Sigmoid colon (tissue), 7 donors: ENCODE data around the gene ZNF302. TPM values are rescaled to one million over a fixed set of nuclear protein-coding genes. Genes with fewer than 3 reads are reported as not detected.
"Not testable (repeated sequence)": the region's sequence is repeated elsewhere in the genome, so short reads cannot be mapped to it uniquely, and the experiment has no call there.

Experiments
- DNase-seq: peaks from one replicate; pipeline ENCODE4 v3.0.0-alpha.2; 2019
- H3K27ac ChIP-seq, 4 donors: fragments of 200-600 bp; sonication (generic); one replicate each; pipeline ENCODE4 v1.5.1; 2016 to 2019; ENCODE audit warnings: mild to moderate bottlenecking in 1 of 4
- H3K27me3 ChIP-seq, 3 donors: fragments of 200-600 bp; sonication (generic); one replicate each; pipeline ENCODE4 v1.5.1; 2019; ENCODE audit warnings: mild to moderate bottlenecking in 1 of 3
- H3K36me3 ChIP-seq, 4 donors: fragments of 200-600 bp; sonication (generic); one replicate each; pipeline ENCODE4 v1.5.1; 2016 to 2019
- H3K4me1 ChIP-seq, 4 donors: fragments of 200-600 bp; sonication (generic); one replicate each; pipeline ENCODE4 v1.5.1; 2017 to 2019
- H3K4me3 ChIP-seq, 4 donors: fragments of 200-600 bp; sonication (generic); one replicate each; pipeline ENCODE4 v1.5.1; 2017 to 2019; ENCODE audit warnings: mild to moderate bottlenecking in 2 of 4, moderate library complexity in 1 of 4
- H3K9me3 ChIP-seq, 4 donors: fragments of 200-600 bp in 3 of 4; sonication (generic) in 3 of 4; one replicate each; pipeline versions ENCODE4 v1.5.1 to v1.6.1; 2013 to 2019
- EP300 ChIP-seq, 4 donors: sonication (generic); formaldehyde crosslinking; IDR thresholded peaks; one replicate each; pipeline ENCODE4 v1.6.1; 2017; ENCODE audit warnings: antibody characterized with exemption in 4 of 4
- POLR2A ChIP-seq, 2 donors: fragments of 450-650 bp; IDR thresholded peaks; one replicate each; pipeline ENCODE4 v1.6.1; 2016; ENCODE audit warnings: antibody characterized with exemption in 2 of 2, mild to moderate bottlenecking in 2 of 2, moderate library complexity in 2 of 2
- POLR2AphosphoS5 ChIP-seq, 4 donors: sonication (generic); formaldehyde crosslinking; IDR thresholded peaks; one replicate each; pipeline ENCODE4 v1.6.1; 2017; ENCODE audit warnings: antibody characterized with exemption in 4 of 4
- WGBS, 2 donors: extraction: QIAGEN DNeasy Blood & Tissue Kit; methylation state at CpG; one replicate each; pipeline ENCODE4 v1.1.7; 2013; 5-methylcytosine and 5-hydroxymethylcytosine counted together
- intact Hi-C: fragments of 100-400 bp; cut with DNase I; formaldehyde crosslinking; loops from one replicate; pipeline ENCODE4 v1.15.1; 2023
- polyA plus RNA-seq, 3 donors: library from polyadenylated mRNA; stranded (reverse); fragments of 200-250 nt; gene quantifications; one replicate each; pipeline ENCODE4 v1.2.3, GENCODE V29; 2013
- total RNA-seq, 4 donors: library from RNA; depleted of rRNA; stranded (reverse); fragments of >200 nt; gene quantifications; one replicate each; pipeline ENCODE4 v1.1.0, GENCODE V29; 2016
- TF ChIP-seq, protein P1 (sequence below), 4 experiments: fragments of 450-650 bp in 3 of 4; fragments of 200-600 bp in 1 of 4; IDR thresholded peaks; one replicate each; pipeline ENCODE4 v1.5.1; 2016 to 2019; ENCODE audit warnings: antibody characterized with exemption in 4 of 4, mild to moderate bottlenecking in 3 of 4, moderate library complexity in 2 of 4
- donor health status: healthy with polysubstance abuse.
- donor health status: Bipolar disorder and iron deficiency.
- donor health status: healthy.

Gene ZNF302
- total and polyA plus RNA-seq, 7 donors: 7.4 to 40.6 (median 22.7) TPM

DNA sequence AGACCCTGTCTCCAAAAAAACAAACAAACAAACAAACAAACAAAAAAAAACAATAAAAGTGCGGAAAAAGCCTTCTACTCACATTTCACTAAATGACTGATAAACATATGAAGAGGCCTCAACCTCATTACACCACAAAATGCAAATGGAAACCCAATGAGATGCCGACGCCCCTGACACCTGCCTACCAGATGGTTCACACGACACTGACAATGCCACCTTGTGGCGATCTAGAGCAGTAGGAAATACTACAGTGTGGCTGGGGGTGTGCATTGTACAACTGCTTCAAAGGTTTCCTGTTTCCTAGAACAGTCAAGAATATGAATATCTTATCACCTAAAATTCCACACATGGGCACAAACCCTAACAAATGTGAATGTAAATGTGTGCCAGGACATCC is 14.6 kb upstream of the ZNF302 start:
- no peaks in the 10 kb centered on the region for H3K36me3 ChIP-seq
- TF ChIP-seq, protein P1, sequence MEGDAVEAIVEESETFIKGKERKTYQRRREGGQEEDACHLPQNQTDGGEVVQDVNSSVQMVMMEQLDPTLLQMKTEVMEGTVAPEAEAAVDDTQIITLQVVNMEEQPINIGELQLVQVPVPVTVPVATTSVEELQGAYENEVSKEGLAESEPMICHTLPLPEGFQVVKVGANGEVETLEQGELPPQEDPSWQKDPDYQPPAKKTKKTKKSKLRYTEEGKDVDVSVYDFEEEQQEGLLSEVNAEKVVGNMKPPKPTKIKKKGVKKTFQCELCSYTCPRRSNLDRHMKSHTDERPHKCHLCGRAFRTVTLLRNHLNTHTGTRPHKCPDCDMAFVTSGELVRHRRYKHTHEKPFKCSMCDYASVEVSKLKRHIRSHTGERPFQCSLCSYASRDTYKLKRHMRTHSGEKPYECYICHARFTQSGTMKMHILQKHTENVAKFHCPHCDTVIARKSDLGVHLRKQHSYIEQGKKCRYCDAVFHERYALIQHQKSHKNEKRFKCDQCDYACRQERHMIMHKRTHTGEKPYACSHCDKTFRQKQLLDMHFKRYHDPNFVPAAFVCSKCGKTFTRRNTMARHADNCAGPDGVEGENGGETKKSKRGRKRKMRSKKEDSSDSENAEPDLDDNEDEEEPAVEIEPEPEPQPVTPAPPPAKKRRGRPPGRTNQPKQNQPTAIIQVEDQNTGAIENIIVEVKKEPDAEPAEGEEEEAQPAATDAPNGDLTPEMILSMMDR (IDR thresholded peaks at IDR 0.05): no peak
- TF ChIP-seq POLR2A (IDR thresholded peaks at IDR 0.05) (no peak), EP300 (IDR thresholded peaks at IDR 0.05) (no peak), POLR2AphosphoS5 (IDR thresholded peaks at IDR 0.05) (no peak)
- intact Hi-C loops: no loop called here
- H3K4me3 ChIP-seq: no peak overlapping the region
- H3K4me1 ChIP-seq: peaks cover 0 to 7% (median 3%) of the 10 kb centered on the region in 4 donors
- no peak overlapping the region for H3K27ac ChIP-seq
- 42 to 54% methylated on average over 5 of the region's 5 CpGs for WGBS, 2 donors
- no peaks in the 10 kb centered on the region for H3K27me3 ChIP-seq
- DNase-seq: no peak
- H3K9me3 ChIP-seq: no peaks in the 10 kb centered on the region

DNA sequence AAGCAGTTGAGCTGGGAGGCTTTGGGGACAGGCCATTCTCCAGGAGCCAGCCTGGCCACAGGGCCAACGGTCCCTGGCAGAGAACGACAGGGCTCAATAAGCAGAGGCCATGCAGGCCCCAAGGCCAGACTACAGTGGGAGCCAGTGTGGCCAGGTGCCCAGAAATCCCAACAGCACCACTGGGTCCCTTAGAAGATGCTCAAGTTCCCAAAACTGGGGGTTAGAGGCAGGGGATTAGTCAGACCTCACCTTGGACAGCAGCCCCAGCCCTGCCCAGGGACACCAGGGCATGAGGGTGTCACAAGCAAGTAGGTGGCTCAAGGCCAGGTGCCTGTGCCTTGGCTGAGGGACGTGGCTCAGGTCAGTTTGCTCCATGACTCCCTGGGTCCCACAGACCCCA is 13.3 kb upstream of the ZNF302 start:
- DNase-seq: no peak
- no peaks in the 10 kb centered on the region for H3K36me3 ChIP-seq
- no peak for TF ChIP-seq EP300 (IDR thresholded peaks at IDR 0.05)
- TF ChIP-seq, protein P1 (IDR thresholded peaks at IDR 0.05): no peak
- no peak for TF ChIP-seq POLR2AphosphoS5 (IDR thresholded peaks at IDR 0.05)
- intact Hi-C loops: no loop called here
- H3K9me3 ChIP-seq: no peaks in the 10 kb centered on the region
- H3K4me1 ChIP-seq: peaks cover 0 to 7% (median 3%) of the 10 kb centered on the region in 4 donors
- WGBS, 2 donors: 81 to 86% methylated on average over 3 of the region's 3 CpGs
- H3K27ac ChIP-seq: no peak overlapping the region
- H3K4me3 ChIP-seq: no peak overlapping the region
- H3K27me3 ChIP-seq: no peaks in the 10 kb centered on the region

GRCh38 chr19:34664870-34665269 is 12.6 kb upstream of the ZNF302 start:
- H3K4me3 ChIP-seq: no peak overlapping the region
- H3K4me1 ChIP-seq: peaks cover 0 to 7% (median 3%) of the 10 kb centered on the region in 4 donors
- WGBS, 2 donors: 92 to 93% methylated on average over 6 of the region's 6 CpGs
- H3K27me3 ChIP-seq: no peaks in the 10 kb centered on the region
- TF ChIP-seq EP300 (IDR thresholded peaks at IDR 0.05): no peak
- TF ChIP-seq, protein P1 (IDR thresholded peaks at IDR 0.05): no peak
- no peaks in the 10 kb centered on the region for H3K36me3 ChIP-seq
- no peak for DNase-seq
- intact Hi-C loops: no loop called here
- H3K27ac ChIP-seq: no peak overlapping the region
- H3K9me3 ChIP-seq: no peaks in the 10 kb centered on the region

GRCh38 chr19:34665275-34665674 is 12.2 kb upstream of the ZNF302 start:
- DNase-seq, H3K36me3 ChIP-seq, H3K27me3 ChIP-seq, H3K27ac ChIP-seq, H3K4me1 ChIP-seq, H3K9me3 ChIP-seq, intact Hi-C loops, H3K4me3 ChIP-seq: not testable (repeated sequence)
- WGBS, 2 donors: 87 to 90% methylated on average over 4 of the region's 4 CpGs

GRCh38 chr19:34666200-34666957 is 11.1 kb upstream of the ZNF302 start:
- H3K27me3 ChIP-seq: no peaks in the 10 kb centered on the region
- DNase-seq: no peak
- H3K9me3 ChIP-seq: no peaks in the 10 kb centered on the region
- no peaks in the 10 kb centered on the region for H3K36me3 ChIP-seq
- WGBS, 2 donors: 97% methylated on average over 25 of the region's 25 CpGs
- peaks cover 0 to 7% (median 3%) of the 10 kb centered on the region in 4 donors for H3K4me1 ChIP-seq
- intact Hi-C loops: no loop called here
- H3K4me3 ChIP-seq: no peak overlapping the region
- no peak overlapping the region for H3K27ac ChIP-seq
- no peak for TF ChIP-seq POLR2A (IDR thresholded peaks at IDR 0.05)
- TF ChIP-seq EP300 (IDR thresholded peaks at IDR 0.05): no peak
- TF ChIP-seq POLR2AphosphoS5 (IDR thresholded peaks at IDR 0.05): no peak
- TF ChIP-seq, protein P1 (IDR thresholded peaks at IDR 0.05): no peak
